NB4 (cell line): ENCODE results near the gene SCN1A.

Experiments used
- DNase-seq: peaks from one replicate; pipeline ENCODE4 v3.0.0; 2010; ENCODE audit warnings: low read depth
- H3K4me3 ChIP-seq: one replicate; pipeline ENCODE4 v1.5.1; 2011; ENCODE audit warnings: mild to moderate bottlenecking, low read depth, low read length, moderate library complexity
- MYC ChIP-seq: IDR thresholded peaks from 2 replicates; pipeline ENCODE4 v1.6.1; 2011; ENCODE audit warnings: low read depth, low read length
- POLR2A ChIP-seq: IDR thresholded peaks from 2 replicates; pipeline ENCODE4 v1.6.1; 2011; ENCODE audit warnings: mild to moderate bottlenecking; ENCODE audit not compliant: insufficient read length; ENCODE audit errors: extremely low read depth
- TF ChIP-seq, protein P1 (sequence below): IDR thresholded peaks from one replicate; pipeline ENCODE4 v1.5.1; 2012; ENCODE audit warnings: low read depth, low read length
- TF ChIP-seq, protein P2 (sequence below): IDR thresholded peaks from 2 replicates; pipeline ENCODE4 v1.6.1; 2011; ENCODE audit warnings: low read depth, low read length

The SCN1A gene

DNA sequence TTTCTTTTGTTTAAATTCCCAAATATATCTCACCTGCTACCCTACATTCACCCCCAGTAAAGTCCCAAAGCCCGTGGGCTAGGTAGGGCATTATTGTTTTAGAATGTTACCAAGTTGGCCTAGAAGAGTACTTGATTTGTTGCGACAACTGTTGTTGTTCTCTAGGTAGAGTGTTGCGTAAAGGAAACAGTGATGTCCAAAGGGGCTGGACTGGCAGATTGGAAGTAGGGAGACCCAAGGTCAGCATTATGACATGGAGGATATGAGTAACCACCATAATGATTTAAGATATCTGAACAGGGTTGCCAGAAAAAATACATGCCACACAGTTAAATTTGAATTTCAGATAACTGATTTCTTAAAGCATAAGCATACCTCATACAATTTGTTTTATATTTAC is 39.2 kb downstream of the SCN1A start:
- TF ChIP-seq POLR2A (no peak), MYC (no peak)
- TF ChIP-seq, protein P1, sequence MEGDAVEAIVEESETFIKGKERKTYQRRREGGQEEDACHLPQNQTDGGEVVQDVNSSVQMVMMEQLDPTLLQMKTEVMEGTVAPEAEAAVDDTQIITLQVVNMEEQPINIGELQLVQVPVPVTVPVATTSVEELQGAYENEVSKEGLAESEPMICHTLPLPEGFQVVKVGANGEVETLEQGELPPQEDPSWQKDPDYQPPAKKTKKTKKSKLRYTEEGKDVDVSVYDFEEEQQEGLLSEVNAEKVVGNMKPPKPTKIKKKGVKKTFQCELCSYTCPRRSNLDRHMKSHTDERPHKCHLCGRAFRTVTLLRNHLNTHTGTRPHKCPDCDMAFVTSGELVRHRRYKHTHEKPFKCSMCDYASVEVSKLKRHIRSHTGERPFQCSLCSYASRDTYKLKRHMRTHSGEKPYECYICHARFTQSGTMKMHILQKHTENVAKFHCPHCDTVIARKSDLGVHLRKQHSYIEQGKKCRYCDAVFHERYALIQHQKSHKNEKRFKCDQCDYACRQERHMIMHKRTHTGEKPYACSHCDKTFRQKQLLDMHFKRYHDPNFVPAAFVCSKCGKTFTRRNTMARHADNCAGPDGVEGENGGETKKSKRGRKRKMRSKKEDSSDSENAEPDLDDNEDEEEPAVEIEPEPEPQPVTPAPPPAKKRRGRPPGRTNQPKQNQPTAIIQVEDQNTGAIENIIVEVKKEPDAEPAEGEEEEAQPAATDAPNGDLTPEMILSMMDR = no peak
- TF ChIP-seq, protein P2, sequence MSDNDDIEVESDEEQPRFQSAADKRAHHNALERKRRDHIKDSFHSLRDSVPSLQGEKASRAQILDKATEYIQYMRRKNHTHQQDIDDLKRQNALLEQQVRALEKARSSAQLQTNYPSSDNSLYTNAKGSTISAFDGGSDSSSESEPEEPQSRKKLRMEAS = no peak
- DNase-seq = peak; percentile 12
- H3K4me3 ChIP-seq = no peak overlapping the region

DNA sequence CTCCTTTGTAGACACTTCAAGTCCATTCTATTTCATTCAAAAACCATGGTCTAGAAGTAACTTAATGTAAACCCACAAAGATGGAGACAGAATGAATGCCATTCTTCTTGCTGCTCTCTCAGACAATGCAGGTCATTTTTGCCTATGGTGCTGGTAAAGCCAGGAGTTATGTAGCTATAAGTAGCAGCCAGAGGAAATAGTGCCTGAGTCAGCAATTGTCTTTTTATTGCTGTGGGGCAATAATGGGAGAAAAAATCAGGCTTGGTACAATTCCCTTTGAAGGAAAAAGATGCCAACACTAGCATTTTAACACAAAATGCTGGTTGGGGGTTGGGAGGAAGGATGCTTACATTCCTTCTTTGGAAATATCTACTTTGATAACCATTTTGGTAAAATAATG is 43.5 kb downstream of the SCN1A start:
- TF ChIP-seq, protein P2 = no peak
- no peak for TF ChIP-seq MYC
- TF ChIP-seq, protein P1 = no peak
- TF ChIP-seq POLR2A = no peak
- DNase-seq = no peak
- H3K4me3 ChIP-seq = no peak overlapping the region

DNA sequence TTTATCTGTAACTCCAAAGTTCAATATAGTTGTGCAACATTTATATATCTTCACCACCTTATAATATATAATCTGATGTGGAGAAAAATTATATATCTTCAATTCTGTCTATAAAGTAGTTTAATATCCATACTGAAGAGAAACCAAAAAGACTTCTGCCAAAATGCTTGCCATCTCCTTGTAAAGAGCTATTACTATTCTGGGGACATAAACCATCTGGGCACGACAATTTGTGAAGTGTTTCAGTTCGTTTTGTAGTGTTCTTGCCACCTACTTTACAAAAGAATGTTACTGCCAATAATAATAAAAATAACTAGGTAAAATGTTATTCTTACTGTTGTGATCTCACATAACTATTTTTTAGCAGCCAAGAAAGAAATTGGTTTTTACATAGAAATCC is 45.1 kb downstream of the SCN1A start:
- no peak overlapping the region for H3K4me3 ChIP-seq
- DNase-seq = no peak
- TF ChIP-seq, protein P2 = no peak
- TF ChIP-seq, protein P1 = no peak
- no peak for TF ChIP-seq POLR2A
- TF ChIP-seq MYC = no peak

DNA sequence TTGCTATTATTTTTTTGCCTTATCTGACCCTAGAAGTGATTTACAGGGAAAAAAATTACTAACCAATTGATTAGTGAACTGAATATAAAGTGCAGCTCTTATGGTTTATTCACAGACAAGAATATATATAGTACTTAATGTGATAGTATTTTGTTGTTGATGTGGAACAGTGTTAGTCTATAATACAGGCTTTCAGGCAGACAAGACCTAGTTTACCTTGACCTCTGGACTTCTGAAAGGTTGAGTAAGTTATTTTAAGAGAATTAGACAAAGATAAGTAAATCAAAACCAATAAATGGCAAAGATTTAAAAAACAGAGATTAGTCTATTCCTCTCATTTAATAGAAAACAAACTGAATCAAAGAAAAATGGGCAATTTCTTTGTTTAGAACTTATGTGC is 46.0 kb downstream of the SCN1A start:
- no peak overlapping the region for H3K4me3 ChIP-seq
- DNase-seq = no peak
- TF ChIP-seq, protein P2 = no peak
- TF ChIP-seq, protein P1 = no peak
- TF ChIP-seq POLR2A = no peak
- TF ChIP-seq MYC = no peak

DNA sequence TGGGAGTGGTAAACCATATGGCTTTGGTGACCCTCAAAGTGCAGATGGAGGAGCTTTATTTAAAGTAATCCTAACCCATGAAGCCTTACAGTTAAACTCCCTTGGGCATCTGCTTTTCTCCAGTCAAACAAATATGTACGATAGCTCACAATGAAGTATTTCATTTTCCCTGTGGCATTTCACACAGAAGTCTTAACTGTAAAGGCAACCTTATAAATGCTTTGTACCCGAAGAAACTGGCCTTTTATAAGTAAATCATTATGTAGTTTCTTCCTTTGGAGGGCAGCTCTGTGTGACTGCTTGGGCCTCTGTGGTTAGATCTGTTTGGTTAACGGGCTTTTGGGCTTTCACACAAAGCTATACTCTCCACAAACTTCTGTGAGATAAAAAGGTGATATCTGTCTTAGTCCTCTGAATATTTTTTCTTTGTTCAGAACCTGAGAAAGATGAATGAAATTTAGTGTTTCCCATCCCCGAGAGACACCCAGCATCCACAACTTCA is 46.6 kb downstream of the SCN1A start:
- H3K4me3 ChIP-seq = no peak overlapping the region
- no peak for DNase-seq
- TF ChIP-seq, protein P1 = no peak
- no peak for TF ChIP-seq MYC
- TF ChIP-seq, protein P2 = no peak
- no peak for TF ChIP-seq POLR2A
